SK-N-SH (cell line): Measurements from ENCODE around the gene COQ10B. TPM values are rescaled to one million over a fixed set of nuclear protein-coding genes. Genes with fewer than 3 reads are reported as not detected.

Experiments used
- CTCF ChIA-PET: fragments of 300-600, 350-600 bp; formaldehyde crosslinking; extraction: SDS; loops from one replicate; lab custom pipeline; 2021; lab: Yijun Ruan, JAX
- POLR2A ChIA-PET: fragments of 350-600 bp; sonication (Branson Sonifier 250); formaldehyde crosslinking; extraction: SDS; loops from one replicate; lab custom pipeline; 2020; ENCODE audit warnings: antibody characterized with exemption, inconsistent platforms; lab: Yijun Ruan, JAX
- DNase-seq: peaks from one replicate; pipeline ENCODE4 v3.0.0; 2012
- H2AFZ ChIP-seq: fragments of 200-600 bp; sonication (generic); 2 replicates; pipeline ENCODE4 v1.8.1; 2016; ENCODE audit warnings: antibody characterized with exemption, mild to moderate bottlenecking, low read depth
- H3F3A ChIP-seq: fragments of 200-600 bp; sonication (generic); replicated peaks from 2 replicates; pipeline ENCODE3; 2016; ENCODE audit warnings: antibody characterized with exemption, mild to moderate bottlenecking; ENCODE audit not compliant: insufficient read depth
- H3K27ac ChIP-seq, 2 experiments: fragments of 200-500 bp in 1 of 2; fragments of 200-600 bp in 1 of 2; sonication (Bioruptor generic) in 1 of 2; sonication (generic), shearing (Covaris generic) in 1 of 2; 2 replicates each; pipeline versions ENCODE4 v1.5.1 to v1.6.1; 2014 to 2016; ENCODE audit warnings: low read depth in 2 of 2, inconsistent platforms in 1 of 2, low read length in 1 of 2, mild to moderate bottlenecking in 1 of 2, mixed read lengths in 1 of 2
- H3K27me3 ChIP-seq: fragments of 200-600 bp; sonication (generic), shearing (Covaris generic); 2 replicates; pipeline ENCODE4 v1.6.1; 2016; ENCODE audit warnings: mixed run types; ENCODE audit not compliant: insufficient read depth
- H3K36me3 ChIP-seq, 2 experiments: fragments of 200-500 bp in 1 of 2; fragments of 200-600 bp in 1 of 2; sonication (Bioruptor generic) in 1 of 2; sonication (generic) in 1 of 2; replicated peaks in 1 of 2; 2 replicates each; pipeline versions ENCODE3 to v1.5.1; 2014 to 2016; ENCODE audit warnings: low read length in 1 of 2, mild to moderate bottlenecking in 1 of 2; ENCODE audit not compliant: insufficient read depth in 2 of 2, control insufficient read depth in 1 of 2
- H3K4me1 ChIP-seq, 2 experiments: fragments of 200-500 bp in 1 of 2; fragments of 200-600 bp in 1 of 2; sonication (Bioruptor generic) in 1 of 2; sonication (generic), shearing (Covaris generic) in 1 of 2; 2 replicates each; pipeline versions ENCODE4 v1.5.1 to v1.6.1; 2014 to 2016; ENCODE audit warnings: low read depth in 1 of 2, low read length in 1 of 2, mixed run types in 1 of 2; ENCODE audit not compliant: insufficient read depth in 2 of 2, control insufficient read depth in 1 of 2
- H3K4me2 ChIP-seq: fragments of 200-600 bp; sonication (generic), shearing (Covaris generic); 2 replicates; pipeline ENCODE4 v1.6.1; 2017; ENCODE audit warnings: mixed run types
- H3K4me3 ChIP-seq, 2 experiments: fragments of 200-500 bp in 1 of 2; fragments of 200-600 bp in 1 of 2; sonication (Bioruptor generic) in 1 of 2; sonication (generic), shearing (Covaris generic) in 1 of 2; 2 replicates each; pipeline versions ENCODE4 v1.5.1 to v1.8.1; 2014 to 2016; ENCODE audit warnings: low read depth in 2 of 2, inconsistent platforms in 1 of 2, low read length in 1 of 2, mild to moderate bottlenecking in 1 of 2, mixed read lengths in 1 of 2, moderate library complexity in 1 of 2
- H3K79me2 ChIP-seq: fragments of 200-600 bp; sonication (generic); 2 replicates; pipeline ENCODE4 v1.8.1; 2017; ENCODE audit warnings: mild to moderate bottlenecking; ENCODE audit not compliant: insufficient read depth
- H3K9ac ChIP-seq: fragments of 200-600 bp; sonication (generic); 2 replicates; pipeline ENCODE4 v1.6.1; 2017; ENCODE audit warnings: mixed run types
- H3K9me2 ChIP-seq: fragments of 200-600 bp; sonication (generic); 2 replicates; pipeline ENCODE4 v1.6.1; 2017; ENCODE audit warnings: mixed run types
- H3K9me3 ChIP-seq: fragments of 200-600 bp; sonication (generic); 2 replicates; pipeline ENCODE4 v1.6.1; 2017; ENCODE audit warnings: mixed run types, mild to moderate bottlenecking, moderate library complexity
- H4K20me1 ChIP-seq: fragments of 200-600 bp; sonication (generic); 2 replicates; pipeline ENCODE4 v1.6.1; 2017; ENCODE audit warnings: mild to moderate bottlenecking, mixed run types; ENCODE audit not compliant: insufficient read depth
- CHD2 ChIP-seq: fragments of 150-350 bp; IDR thresholded peaks from 2 replicates; pipeline ENCODE4 v1.6.1; 2018; ENCODE audit warnings: low read length; ENCODE audit not compliant: partially characterized antibody
- CTCF ChIP-seq: fragments of 200-600 bp; sonication (generic); IDR thresholded peaks from 2 replicates; pipeline ENCODE4 v1.6.1; 2017; ENCODE audit warnings: antibody characterized with exemption, mild to moderate bottlenecking, moderate library complexity
- EP300 ChIP-seq, 2 experiments: IDR thresholded peaks; 2 replicates each; pipeline versions ENCODE4 v1.4.0 to v1.6.1; 2012; ENCODE audit warnings: borderline replicate concordance in 1 of 2, low read depth in 1 of 2, low read length in 1 of 2
- EZH2phosphoT487 ChIP-seq: fragments of 200-600 bp; sonication (generic); IDR thresholded peaks from 2 replicates; pipeline ENCODE4 v1.6.1; 2017; ENCODE audit warnings: low read depth, mixed run types, mild to moderate bottlenecking, antibody characterized with exemption, moderate library complexity, borderline replicate concordance
- FOXJ3 ChIP-seq: sonication (generic); formaldehyde crosslinking; IDR thresholded peaks from 2 replicates; pipeline ENCODE4 v1.5.1; 2020; ENCODE audit warnings: mild to moderate bottlenecking, missing genetic modification reagents
- GABPA ChIP-seq: IDR thresholded peaks from 2 replicates; pipeline ENCODE4 v1.4.0; 2012; ENCODE audit warnings: low read depth, mild to moderate bottlenecking
- MAX ChIP-seq: IDR thresholded peaks from 2 replicates; pipeline ENCODE4 v1.4.0; 2012; ENCODE audit warnings: low read depth
- MEF2A ChIP-seq: IDR thresholded peaks from 2 replicates; pipeline ENCODE4 v1.4.0; 2012; ENCODE audit warnings: low read depth, borderline replicate concordance
- MXI1 ChIP-seq: IDR thresholded peaks from 2 replicates; pipeline ENCODE4 v1.6.1; 2012; ENCODE audit warnings: mild to moderate bottlenecking, low read depth, low read length, improper control_type of control experiment
- NFIC ChIP-seq: IDR thresholded peaks from 2 replicates; pipeline ENCODE4 v1.4.0; 2012; ENCODE audit warnings: borderline replicate concordance
- NRF1 ChIP-seq: IDR thresholded peaks from 2 replicates; pipeline ENCODE4 v1.6.1; 2012; ENCODE audit warnings: low read depth, mild to moderate bottlenecking, low read length
- RAD21 ChIP-seq: IDR thresholded peaks from 2 replicates; pipeline ENCODE4 v1.6.1; 2012; ENCODE audit warnings: mild to moderate bottlenecking, low read length
- RXRA ChIP-seq: IDR thresholded peaks from 2 replicates; pipeline ENCODE4 v1.4.0; 2012; ENCODE audit warnings: low read depth, mild to moderate bottlenecking, borderline replicate concordance
- TAF1 ChIP-seq: IDR thresholded peaks from 2 replicates; pipeline ENCODE4 v1.6.1; 2012; ENCODE audit warnings: low read depth, mild to moderate bottlenecking, low read length, moderate library complexity, borderline replicate concordance
- USF1 ChIP-seq: IDR thresholded peaks from 2 replicates; pipeline ENCODE4 v1.4.0; 2012; ENCODE audit warnings: low read depth, borderline replicate concordance
- YY1 ChIP-seq: IDR thresholded peaks from 2 replicates; pipeline ENCODE4 v1.4.0; 2012; ENCODE audit warnings: low read depth, mild to moderate bottlenecking
- ZBTB33 ChIP-seq: IDR thresholded peaks from 2 replicates; pipeline ENCODE4 v1.4.0; 2012; ENCODE audit warnings: low read depth, borderline replicate concordance
- WGBS: methylation state at CpG from one replicate; pipeline ENCODE4 v1.1.6; 2017; ENCODE audit warnings: low lambda C conversion rate; 5-methylcytosine and 5-hydroxymethylcytosine counted together
- polyA plus RNA-seq, 3 experiments: library from polyadenylated mRNA; depleted of rRNA; stranded (reverse); fragments of >200 nt; gene quantifications; 2 replicates each; pipeline ENCODE4 v1.2.3, GENCODE V29; 2012
- TF ChIP-seq, protein P1 (sequence below): IDR thresholded peaks from 2 replicates; pipeline ENCODE4 v1.6.1; 2012; ENCODE audit warnings: mild to moderate bottlenecking, low read depth, low read length, moderate library complexity

The COQ10B gene
- polyA plus RNA-seq, 1 of the 3 experiments (the other 2 are of a cell fraction): 3.6 TPM

DNA sequence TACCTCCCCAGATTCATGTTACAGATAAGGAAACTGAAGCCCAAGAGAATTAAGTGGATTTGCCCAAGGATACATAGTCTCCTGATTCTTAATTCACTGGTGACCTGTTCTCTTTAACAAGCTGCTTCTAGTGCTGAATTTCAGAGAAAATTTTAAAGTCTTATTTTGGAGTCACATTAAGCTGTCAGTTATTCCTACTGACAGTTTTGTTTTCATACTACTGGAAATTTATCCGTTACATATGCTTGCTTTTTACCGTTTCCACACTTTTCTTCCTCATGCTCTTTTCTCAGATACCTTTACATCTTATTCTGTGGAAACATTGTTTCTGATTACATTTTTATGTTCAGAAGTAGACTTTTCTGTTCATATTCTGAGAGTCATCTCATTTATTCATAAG is 63.8 kb downstream of the COQ10B start:
- peak; percentile 11 for DNase-seq
- CTCF ChIA-PET: interaction anchor here (1.2 to 2.2 kb wide), 2 partner anchors 8 to 17 kb away, joined by 3 to 11 read pairs; partner anchors contain the start of genes HSPD1 and HSPE1
- Histone ChIP-seq H3F3A (peaks cover 3% of the 10 kb centered on the region), H3K4me1 (peaks cover 0 to 8% of the 10 kb centered on the region in 2 experiments), H3K9me3 (no peaks in the 10 kb centered on the region), H3K4me3 (peak overlapping the region; percentile 77 to 89), H3K9me2 (no peaks in the 10 kb centered on the region), H3K79me2 (peaks cover 63% of the 10 kb centered on the region), H3K9ac (peak overlapping the region; percentile 91), H3K27ac (peak overlapping the region in 1 of 2 experiments; percentile 79; a peak in 1 of 4 replicates), H3K4me2 (peak overlapping the region; percentile 99), H4K20me1 (peaks cover 31% of the 10 kb centered on the region), H2AFZ (no peak overlapping the region), H3K27me3 (no peaks in the 10 kb centered on the region), H3K36me3 (peaks cover 0 to 24% of the 10 kb centered on the region in 2 experiments)
- 31% methylated on average over 2 of the region's 2 CpGs for WGBS
- TF ChIP-seq GABPA (no peak), YY1 (no peak), CTCF (no peak), TAF1 (no peak), MXI1 (no peak), NFIC (no peak), MEF2A (no peak), FOXJ3 (CRISPR knock-in tag) (no peak), MAX (no peak), EP300 (IDR thresholded peaks at IDR 0.05; ENCODE audit: borderline replicate concordance in 1 of 2, low read depth in 1 of 2, low read length in 1 of 2) (no peak), RXRA (no peak), EZH2phosphoT487 (no peak), CHD2 (no peak), ZBTB33 (no peak), USF1 (no peak), NRF1 (no peak), RAD21 (no peak)
- TF ChIP-seq, protein P1, sequence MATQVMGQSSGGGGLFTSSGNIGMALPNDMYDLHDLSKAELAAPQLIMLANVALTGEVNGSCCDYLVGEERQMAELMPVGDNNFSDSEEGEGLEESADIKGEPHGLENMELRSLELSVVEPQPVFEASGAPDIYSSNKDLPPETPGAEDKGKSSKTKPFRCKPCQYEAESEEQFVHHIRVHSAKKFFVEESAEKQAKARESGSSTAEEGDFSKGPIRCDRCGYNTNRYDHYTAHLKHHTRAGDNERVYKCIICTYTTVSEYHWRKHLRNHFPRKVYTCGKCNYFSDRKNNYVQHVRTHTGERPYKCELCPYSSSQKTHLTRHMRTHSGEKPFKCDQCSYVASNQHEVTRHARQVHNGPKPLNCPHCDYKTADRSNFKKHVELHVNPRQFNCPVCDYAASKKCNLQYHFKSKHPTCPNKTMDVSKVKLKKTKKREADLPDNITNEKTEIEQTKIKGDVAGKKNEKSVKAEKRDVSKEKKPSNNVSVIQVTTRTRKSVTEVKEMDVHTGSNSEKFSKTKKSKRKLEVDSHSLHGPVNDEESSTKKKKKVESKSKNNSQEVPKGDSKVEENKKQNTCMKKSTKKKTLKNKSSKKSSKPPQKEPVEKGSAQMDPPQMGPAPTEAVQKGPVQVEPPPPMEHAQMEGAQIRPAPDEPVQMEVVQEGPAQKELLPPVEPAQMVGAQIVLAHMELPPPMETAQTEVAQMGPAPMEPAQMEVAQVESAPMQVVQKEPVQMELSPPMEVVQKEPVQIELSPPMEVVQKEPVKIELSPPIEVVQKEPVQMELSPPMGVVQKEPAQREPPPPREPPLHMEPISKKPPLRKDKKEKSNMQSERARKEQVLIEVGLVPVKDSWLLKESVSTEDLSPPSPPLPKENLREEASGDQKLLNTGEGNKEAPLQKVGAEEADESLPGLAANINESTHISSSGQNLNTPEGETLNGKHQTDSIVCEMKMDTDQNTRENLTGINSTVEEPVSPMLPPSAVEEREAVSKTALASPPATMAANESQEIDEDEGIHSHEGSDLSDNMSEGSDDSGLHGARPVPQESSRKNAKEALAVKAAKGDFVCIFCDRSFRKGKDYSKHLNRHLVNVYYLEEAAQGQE: no peak
- POLR2A ChIA-PET: interaction anchor here (1.0 to 3.0 kb wide), 2 partner anchors 17 to 37 kb away, joined by 3 to 46 read pairs; partner anchors contain the start of genes HSPD1 and HSPE1
